HepG2 (cell line): ENCODE measurements around the gene CELSR3. TPM values are rescaled to one million over a fixed set of nuclear protein-coding genes. Genes with fewer than 3 reads are reported as not detected.
A peak's percentile ranks its signal among the peaks of the same experiment; 100 is the strongest.

Experiments used
- ATF2 ChIP-seq: sonication (generic); formaldehyde crosslinking; IDR thresholded peaks from 2 replicates; pipeline ENCODE4 v1.4.0; 2020; ENCODE audit warnings: missing genetic modification reagents
- BRD4 ChIP-seq: sonication (generic); formaldehyde crosslinking; IDR thresholded peaks from 2 replicates; pipeline ENCODE4 v1.4.0; 2020; ENCODE audit warnings: missing genetic modification reagents
- DNMT1 ChIP-seq: sonication (generic); formaldehyde crosslinking; IDR thresholded peaks from 2 replicates; pipeline ENCODE4 v1.5.1; 2020; ENCODE audit warnings: mild to moderate bottlenecking, missing genetic modification reagents
- GMEB1 ChIP-seq: sonication (generic); formaldehyde crosslinking; IDR thresholded peaks from 2 replicates; pipeline ENCODE4 v1.5.1; 2020; ENCODE audit warnings: missing genetic modification reagents, mild to moderate bottlenecking, borderline replicate concordance
- HOXA5 ChIP-seq: sonication (generic); formaldehyde crosslinking; IDR thresholded peaks from 2 replicates; pipeline ENCODE4 v1.4.0; 2020; ENCODE audit warnings: missing genetic modification reagents
- KLF13 ChIP-seq: sonication (generic); formaldehyde crosslinking; IDR thresholded peaks from 2 replicates; pipeline ENCODE4 v1.4.0; 2020; ENCODE audit warnings: mild to moderate bottlenecking, missing genetic modification reagents
- KLF16 ChIP-seq, 2 experiments: sonication (generic) in 1 of 2; formaldehyde crosslinking in 1 of 2; IDR thresholded peaks; 2 replicates each; pipeline versions ENCODE4 v1.6.1 to v1.8.0; 2016 to 2023; ENCODE audit warnings: missing genetic modification reagents in 2 of 2, missing compliant biosample characterization in 1 of 2
- MAFF ChIP-seq: IDR thresholded peaks from 2 replicates; pipeline ENCODE4 v1.6.1; 2011; ENCODE audit warnings: low read depth, low read length, improper control_type of control experiment
- MED1 ChIP-seq: sonication (generic); formaldehyde crosslinking; IDR thresholded peaks from 2 replicates; pipeline ENCODE4 v1.4.0; 2020; ENCODE audit warnings: missing genetic modification reagents
- NFE2 ChIP-seq: sonication (generic); formaldehyde crosslinking; IDR thresholded peaks from 2 replicates; pipeline ENCODE4 v1.4.0; 2020; ENCODE audit warnings: missing genetic modification reagents
- NFE2L1 ChIP-seq: sonication (generic); formaldehyde crosslinking; IDR thresholded peaks from 2 replicates; pipeline ENCODE4 v1.4.0; 2020; ENCODE audit warnings: missing genetic modification reagents, mild to moderate bottlenecking, borderline replicate concordance
- NR2F2 ChIP-seq: IDR thresholded peaks from 2 replicates; pipeline ENCODE4 v1.6.1; 2012; ENCODE audit warnings: low read depth, inconsistent platforms, borderline replicate concordance
- SNAI1 ChIP-seq: sonication (generic); formaldehyde crosslinking; IDR thresholded peaks from 2 replicates; pipeline ENCODE4 v1.5.0; 2020; ENCODE audit warnings: mild to moderate bottlenecking, missing genetic modification reagents, borderline replicate concordance
- ZBTB40 ChIP-seq, 2 experiments: fragments of 450-650 bp in 1 of 2; sonication (generic) in 1 of 2; formaldehyde crosslinking in 1 of 2; IDR thresholded peaks; 2 replicates each; pipeline versions ENCODE4 v1.6.1 to v1.8.0; 2016 to 2022; ENCODE audit warnings: antibody characterized with exemption in 1 of 2, mild to moderate bottlenecking in 1 of 2, missing genetic modification reagents in 1 of 2
- ZFP37 ChIP-seq: sonication (generic); formaldehyde crosslinking; IDR thresholded peaks from 2 replicates; pipeline ENCODE4 v1.4.0; 2020; ENCODE audit warnings: missing genetic modification reagents, borderline replicate concordance
- ZFP62 ChIP-seq: sonication (generic); formaldehyde crosslinking; IDR thresholded peaks from 2 replicates; pipeline ENCODE4 v1.4.0; 2020; ENCODE audit warnings: missing genetic modification reagents
- ZNF780A ChIP-seq: sonication (generic); formaldehyde crosslinking; IDR thresholded peaks from 2 replicates; pipeline ENCODE4 v1.8.0; 2022; ENCODE audit warnings: mild to moderate bottlenecking, missing genetic modification reagents, moderate library complexity
- polyA plus RNA-seq, 8 experiments: library from polyadenylated mRNA; depleted of rRNA in 3 of 8; stranded (reverse) in 7 of 8; unstranded in 1 of 8; fragments of >200 nt; fragmentation: Illumina TruSeq in 4 of 8; extraction: Trizol in 4 of 8; gene quantifications; 2 replicates each; pipeline versions ENCODE4 v1.2.1 to v1.2.3, GENCODE V29; 2011 to 2016; ENCODE audit warnings: low read depth in 4 of 8, missing spikeins in 1 of 8, mixed read lengths in 1 of 8; ENCODE audit not compliant: insufficient read depth in 1 of 8
- total RNA-seq, 5 experiments: library from RNA; depleted of rRNA; stranded (reverse); fragments of >200 nt; fragmentation: Illumina TruSeq; extraction: Trizol; gene quantifications; 2 replicates each; pipeline ENCODE4 v1.2.3, GENCODE V29; 2016; ENCODE audit warnings: low read depth in 1 of 5

The CELSR3 gene
- total and polyA plus RNA-seq, 2 of the 13 experiments (the other 11 are each of a cell fraction or from before 2014, with no cell fraction given) = 5.4 to 6.7 TPM

- TF ChIP-seq ZBTB40 (IDR thresholded peaks at IDR 0.05) = no peak
- TF ChIP-seq ZBTB40 (CRISPR knock-in tag; IDR thresholded peaks at IDR 0.05) = no peak
- peak; percentile 75; the same call in 1 of the 2 replicates for TF ChIP-seq GMEB1 (CRISPR knock-in tag)
- TF ChIP-seq DNMT1 = no peak
- TF ChIP-seq NFE2L1 (CRISPR knock-in tag) = no peak
- TF ChIP-seq ZNF780A (CRISPR knock-in tag) = no peak
- peak; percentile 33; the same call in 1 of the 2 replicates for TF ChIP-seq ATF2 (CRISPR knock-in tag)
- TF ChIP-seq NR2F2 = no peak; the same call in 1 of the 2 replicates
- peak; percentile 80 for TF ChIP-seq HOXA5 (CRISPR knock-in tag)
- no peak for TF ChIP-seq MAFF
- TF ChIP-seq MED1 (CRISPR knock-in tag) = peak; percentile 68
- peak; percentile 30; the same call in 1 of the 2 replicates for TF ChIP-seq ZFP62
- peak in 1 of 2 experiments; percentile 68; a peak in 1 of 4 replicates for TF ChIP-seq KLF16 (CRISPR knock-in tag; IDR thresholded peaks at IDR 0.05)
- no peak for TF ChIP-seq NFE2 (CRISPR knock-in tag)
- no peak; the same call in 1 of the 2 replicates for TF ChIP-seq SNAI1 (CRISPR knock-in tag)
- TF ChIP-seq ZFP37 (CRISPR knock-in tag) = peak; percentile 15; the same call in 1 of the 2 replicates
- TF ChIP-seq KLF13 (CRISPR knock-in tag) = no peak
- TF ChIP-seq BRD4 (CRISPR knock-in tag) = no peak
Measured at GRCh38 chr3:48635222-48636021, 27.3 kb downstream of the CELSR3 start, which contains the start of gene SLC26A6 (continued).
